Right ventricle myocardium superior (tissue), 1 donor: Measurements from ENCODE around the gene KRT17. TPM values are rescaled to one million over a fixed set of nuclear protein-coding genes. Genes with fewer than 3 reads are reported as not detected.
"Not testable (repeated sequence)": the region's sequence is repeated elsewhere in the genome, so short reads cannot be mapped to it uniquely, and the experiment has no call there.

Experiments used
- ATAC-seq: fragments of 200-7000 bp; cut with Tn5 transposase; one replicate; pipeline ENCODE4 v1.9.1; 2020; ENCODE audit warnings: mild to moderate bottlenecking; ENCODE audit not compliant: poor library complexity
- DNase-seq: peaks from one replicate; pipeline ENCODE4 v3.0.0-alpha.2; 2020
- intact Hi-C: fragments of 100-400 bp; cut with DNase I; formaldehyde crosslinking; loops from one replicate; pipeline ENCODE4 v1.11.2; 2022
- total RNA-seq: library from RNA; stranded (reverse); fragmentation: NEBNext Ultra II Directional; extraction: Animal tissue kit (Norgen Biotek cat#: 25700); gene quantifications from one replicate; pipeline ENCODE4 v1.2.1, GENCODE V29; 2021
- donor health status: DM: no; HTN: yes; CAD: no; lungs with severe emphysema.

Gene KRT17
- total RNA-seq, 1 donor from 2014 or later, result not detected

GRCh38 chr17:41626028-41626913 is 1.9 kb upstream of the KRT17 start:
- intact Hi-C loops, DNase-seq, ATAC-seq: not testable (repeated sequence)

- intact Hi-C loops, result no loop called here
- no peak for ATAC-seq
Measured at GRCh38 chr17:41625602-41626001, 1.2 kb upstream of the KRT17 start.

GRCh38 chr17:41623184-41623861 is 1.1 kb downstream of the KRT17 start:
- ATAC-seq, DNase-seq, intact Hi-C loops: not testable (repeated sequence)

More at GRCh38 chr17:41625602-41626001, 1.2 kb upstream of the KRT17 start:
- DNase-seq, result no peak

- intact Hi-C loops, ATAC-seq, DNase-seq: not testable (repeated sequence)
Measured at GRCh38 chr17:41622340-41623183, 1.8 kb downstream of the KRT17 start.

- DNase-seq (no peak), ATAC-seq (no peak)
- intact Hi-C loops, result no loop called here
Measured at GRCh38 chr17:41621916-41622315, 2.5 kb downstream of the KRT17 start.

GRCh38 chr17:41621435-41621817 is 2.9 kb downstream of the KRT17 start:
- ATAC-seq, DNase-seq, intact Hi-C loops: not testable (repeated sequence)

- no peak for ATAC-seq
- DNase-seq, result no peak
- intact Hi-C loops, result no loop called here
Measured at GRCh38 chr17:41620583-41621434, 3.6 kb downstream of the KRT17 start.

GRCh38 chr17:41619927-41620582 is 4.3 kb downstream of the KRT17 start:
- ATAC-seq, DNase-seq, intact Hi-C loops: not testable (repeated sequence)

- DNase-seq (no peak), ATAC-seq (no peak)
- intact Hi-C loops, result no loop called here
Measured at GRCh38 chr17:41619036-41619926, 5.1 kb downstream of the KRT17 start.

GRCh38 chr17:41618341-41619035 is 5.9 kb downstream of the KRT17 start:
- no peak for ATAC-seq
- intact Hi-C loops, result no loop called here

GRCh38 chr17:41617698-41618097 is 6.7 kb downstream of the KRT17 start:
- ATAC-seq (no peak), DNase-seq (no peak)
- intact Hi-C loops, result no loop called here

More at GRCh38 chr17:41618341-41619035, 5.9 kb downstream of the KRT17 start:
- no peak for DNase-seq

- DNase-seq (no peak), ATAC-seq (no peak)
- intact Hi-C loops, result no loop called here
Measured at GRCh38 chr17:41617136-41617535, 7.2 kb downstream of the KRT17 start.

- intact Hi-C loops, ATAC-seq, DNase-seq: not testable (repeated sequence)
Measured at GRCh38 chr17:41616486-41616885, 7.9 kb downstream of the KRT17 start.

GRCh38 chr17:41615454-41615853 is 8.9 kb downstream of the KRT17 start:
- ATAC-seq, result no peak
- no peak for DNase-seq
- intact Hi-C loops, result no loop called here

- DNase-seq, intact Hi-C loops, ATAC-seq: not testable (repeated sequence)
Measured at GRCh38 chr17:41614767-41615166, 9.6 kb downstream of the KRT17 start.

- DNase-seq (no peak), ATAC-seq (no peak)
- intact Hi-C loops, result no loop called here
Measured at GRCh38 chr17:41614098-41614497, 10.3 kb downstream of the KRT17 start.
